HepG2 (cell line): Measurements from ENCODE around the gene ARIH2. TPM values are rescaled to one million over a fixed set of nuclear protein-coding genes. Genes with fewer than 3 reads are reported as not detected.
A peak's percentile ranks its signal among the peaks of the same experiment; 100 is the strongest.

ENCODE experiments used
- ARID4A ChIP-seq: sonication (generic); formaldehyde crosslinking; IDR thresholded peaks from 2 replicates; pipeline ENCODE4 v1.5.0; 2020; ENCODE audit warnings: mild to moderate bottlenecking, missing genetic modification reagents, borderline replicate concordance
- ATF3 ChIP-seq: sonication (generic); formaldehyde crosslinking; IDR thresholded peaks from 2 replicates; pipeline ENCODE4 v1.4.0; 2020; ENCODE audit warnings: missing genetic modification reagents
- ATF7 ChIP-seq, 2 experiments: fragments of 450-650 bp in 1 of 2; sonication (generic) in 1 of 2; formaldehyde crosslinking in 1 of 2; IDR thresholded peaks; 2 replicates each; pipeline versions ENCODE4 v1.4.0 to v1.6.1; 2016 to 2020; ENCODE audit warnings: antibody characterized with exemption in 1 of 2, mild to moderate bottlenecking in 1 of 2, missing genetic modification reagents in 1 of 2
- ERF ChIP-seq: IDR thresholded peaks from 2 replicates; pipeline ENCODE4 v1.6.1; 2018; ENCODE audit warnings: missing biosample characterization, missing genetic modification reagents
- HDAC1 ChIP-seq: sonication (generic); formaldehyde crosslinking; IDR thresholded peaks from 2 replicates; pipeline ENCODE4 v1.5.1; 2020; ENCODE audit warnings: mild to moderate bottlenecking, missing genetic modification reagents
- MATR3 ChIP-seq: sonication (generic); formaldehyde crosslinking; IDR thresholded peaks from 2 replicates; pipeline ENCODE4 v1.4.0; 2020; ENCODE audit warnings: missing genetic modification reagents
- NR2F6 ChIP-seq, 2 experiments: IDR thresholded peaks; 2 replicates each; pipeline ENCODE4 v1.6.1; 2016; ENCODE audit warnings: antibody characterized with exemption in 1 of 2, mild to moderate bottlenecking in 1 of 2
- NR3C1 ChIP-seq: sonication (generic); formaldehyde crosslinking; IDR thresholded peaks from 2 replicates; pipeline ENCODE4 v1.4.0; 2020; ENCODE audit warnings: missing genetic modification reagents
- PATZ1 ChIP-seq: sonication (generic); formaldehyde crosslinking; IDR thresholded peaks from 2 replicates; pipeline ENCODE4 v1.4.0; 2020; ENCODE audit warnings: missing genetic modification reagents
- PPARG ChIP-seq: conservative IDR thresholded peaks from 2 replicates; pipeline ENCODE4 v1.6.1; 2016; ENCODE audit warnings: missing biosample characterization, missing genetic modification reagents
- RAD21 ChIP-seq: fragments of 450-650 bp; formaldehyde crosslinking; IDR thresholded peaks from 2 replicates; pipeline ENCODE4 v1.5.0; 2020; ENCODE audit warnings: mild to moderate bottlenecking
- SAFB2 ChIP-seq: sonication (generic); formaldehyde crosslinking; IDR thresholded peaks from 2 replicates; pipeline ENCODE4 v1.5.1; 2020; ENCODE audit warnings: missing genetic modification reagents, low read depth, mild to moderate bottlenecking, borderline replicate concordance
- SMC3 ChIP-seq: IDR thresholded peaks from 2 replicates; pipeline ENCODE4 v1.6.1; 2011; ENCODE audit warnings: low read length, improper control_type of control experiment
- SSRP1 ChIP-seq: IDR thresholded peaks from 2 replicates; pipeline ENCODE4 v1.6.1; 2016; ENCODE audit warnings: control low read depth
- ZC3H4 ChIP-seq: sonication (generic); formaldehyde crosslinking; IDR thresholded peaks from 2 replicates; pipeline ENCODE4 v1.4.0; 2020; ENCODE audit warnings: missing genetic modification reagents, borderline replicate concordance
- ZFP90 ChIP-seq: sonication (generic); formaldehyde crosslinking; IDR thresholded peaks from 2 replicates; pipeline ENCODE4 v1.8.0; 2022; ENCODE audit warnings: missing genetic modification reagents, mild to moderate bottlenecking, inconsistent platforms, borderline replicate concordance
- ZFX ChIP-seq: sonication (generic); formaldehyde crosslinking; IDR thresholded peaks from 2 replicates; pipeline ENCODE4 v1.4.0; 2020; ENCODE audit warnings: mild to moderate bottlenecking, low read depth, missing genetic modification reagents, moderate library complexity
- ZNF33B ChIP-seq: sonication (generic); formaldehyde crosslinking; IDR thresholded peaks from 2 replicates; pipeline ENCODE4 v1.5.1; 2020; ENCODE audit warnings: mild to moderate bottlenecking, missing genetic modification reagents
- ZNF597 ChIP-seq: sonication (generic); formaldehyde crosslinking; IDR thresholded peaks from 2 replicates; pipeline ENCODE4 v1.5.0; 2020; ENCODE audit warnings: missing genetic modification reagents
- ZNF605 ChIP-seq: sonication (generic); formaldehyde crosslinking; IDR thresholded peaks from 2 replicates; pipeline ENCODE4 v1.8.0; 2022; ENCODE audit warnings: mild to moderate bottlenecking, missing genetic modification reagents
- ZNF766 ChIP-seq: sonication (generic); formaldehyde crosslinking; IDR thresholded peaks from 2 replicates; pipeline ENCODE4 v1.5.0; 2020; ENCODE audit warnings: missing genetic modification reagents, borderline replicate concordance
- ZNF780A ChIP-seq: sonication (generic); formaldehyde crosslinking; IDR thresholded peaks from 2 replicates; pipeline ENCODE4 v1.8.0; 2022; ENCODE audit warnings: mild to moderate bottlenecking, missing genetic modification reagents, moderate library complexity
- polyA plus RNA-seq, 8 experiments: library from polyadenylated mRNA; depleted of rRNA in 3 of 8; stranded (reverse) in 7 of 8; unstranded in 1 of 8; fragments of >200 nt; fragmentation: Illumina TruSeq in 4 of 8; extraction: Trizol in 4 of 8; gene quantifications; 2 replicates each; pipeline versions ENCODE4 v1.2.1 to v1.2.3, GENCODE V29; 2011 to 2016; ENCODE audit warnings: low read depth in 4 of 8, missing spikeins in 1 of 8, mixed read lengths in 1 of 8; ENCODE audit not compliant: insufficient read depth in 1 of 8
- total RNA-seq, 5 experiments: library from RNA; depleted of rRNA; stranded (reverse); fragments of >200 nt; fragmentation: Illumina TruSeq; extraction: Trizol; gene quantifications; 2 replicates each; pipeline ENCODE4 v1.2.3, GENCODE V29; 2016; ENCODE audit warnings: low read depth in 1 of 5

ARIH2 gene
- total and polyA plus RNA-seq, 2 of the 13 experiments (the other 11 are each of a cell fraction or from before 2014, with no cell fraction given) = 64.8 to 83.3 TPM

- TF ChIP-seq PATZ1 (CRISPR knock-in tag) = peak; percentile 42; the same call in 1 of the 2 replicates
- no peak for TF ChIP-seq SAFB2 (CRISPR knock-in tag)
- TF ChIP-seq MATR3 (CRISPR knock-in tag) = no peak
- no peak for TF ChIP-seq ZC3H4 (CRISPR knock-in tag)
- no peak for TF ChIP-seq SSRP1 (CRISPR knock-in tag)
- TF ChIP-seq ZNF33B (CRISPR knock-in tag) = no peak
- no peak for TF ChIP-seq NR3C1 (CRISPR knock-in tag)
- no peak for TF ChIP-seq NR2F6 (IDR thresholded peaks at IDR 0.05)
- TF ChIP-seq NR2F6 (CRISPR knock-in tag; IDR thresholded peaks at IDR 0.05) = no peak
- TF ChIP-seq ZNF780A = no peak
- TF ChIP-seq ATF3 = no peak
- TF ChIP-seq SMC3 = peak; percentile 48; the same call in 1 of the 2 replicates
- TF ChIP-seq ZFP90 (CRISPR knock-in tag) = no peak
- TF ChIP-seq PPARG (CRISPR knock-in tag) = no peak
- peak; percentile 24; the same call in 1 of the 2 replicates for TF ChIP-seq ERF (CRISPR knock-in tag)
- peak; percentile 50; the same call in 1 of the 2 replicates for TF ChIP-seq ZFX (CRISPR knock-in tag)
- 0 out of 2 replicates have a peak, but pooled peaks have one; percentile 20 for TF ChIP-seq HDAC1 (CRISPR knock-in tag)
- no peak for TF ChIP-seq ZNF766 (CRISPR knock-in tag)
- peak; percentile 36; the same call in 1 of the 2 replicates for TF ChIP-seq ARID4A (CRISPR knock-in tag)
- TF ChIP-seq ATF7 (IDR thresholded peaks at IDR 0.05) = no peak
- 0 out of 2 replicates have a peak, but pooled peaks have one; percentile 29 for TF ChIP-seq ATF7 (CRISPR knock-in tag; IDR thresholded peaks at IDR 0.05)
- no peak for TF ChIP-seq ZNF605
- TF ChIP-seq ZNF597 = no peak
- peak; percentile 63 for TF ChIP-seq RAD21 (CRISPR knock-in tag)
Observed at GRCh38 chr3:49013738-49014660, 95.4 kb downstream of the ARIH2 start (continued).
